Keratinocyte (primary cell): ENCODE measurements around the gene MLXIP. TPM values are rescaled to one million over a fixed set of nuclear protein-coding genes. Genes with fewer than 3 reads are reported as not detected.
A peak's percentile ranks its signal among the peaks of the same experiment; 100 is the strongest.

Experiments used
- DNase-seq: peaks from one replicate; pipeline ENCODE4 v3.0.0-alpha.2; 2011; ENCODE audit warnings: low read depth, missing footprints, low spot score
- FAIRE-seq: peaks from 2 replicates; lab custom pipeline; 2011; peaks lifted over from hg19 to GRCh38; lab: Jason Lieb, UNC
- H2AFZ ChIP-seq: 2 replicates; pipeline ENCODE4 v1.6.0; 2012; ENCODE audit warnings: low read length, control low read depth, inconsistent platforms; ENCODE audit not compliant: control insufficient read depth
- H3K27ac ChIP-seq: 2 replicates; pipeline ENCODE4 v1.5.1; 2011; ENCODE audit warnings: low read length; ENCODE audit not compliant: control insufficient read depth, insufficient read depth
- H3K27me3 ChIP-seq: 3 replicates; pipeline ENCODE4 v1.6.0; 2011; ENCODE audit warnings: low read length; ENCODE audit not compliant: control insufficient read depth, insufficient read depth; ENCODE audit errors: extremely low read depth
- H3K36me3 ChIP-seq, 2 experiments: 2 replicates in 1 of 2; 3 replicates in 1 of 2; pipeline ENCODE4 v1.5.1; 2011; ENCODE audit warnings: low read length in 2 of 2, mild to moderate bottlenecking in 1 of 2; ENCODE audit not compliant: control insufficient read depth in 2 of 2, insufficient read depth in 2 of 2; ENCODE audit errors: extremely low read depth in 1 of 2
- H3K4me1 ChIP-seq: 3 replicates; pipeline ENCODE4 v1.5.1; 2011; ENCODE audit warnings: low read length; ENCODE audit not compliant: control insufficient read depth, insufficient read depth; ENCODE audit errors: extremely low read depth
- H3K4me2 ChIP-seq: 3 replicates; pipeline ENCODE4 v1.6.0; 2011; ENCODE audit warnings: low read depth, low read length; ENCODE audit not compliant: control insufficient read depth, insufficient read depth; ENCODE audit errors: extremely low read depth
- H3K4me3 ChIP-seq, 3 experiments: fragments of 200-600 bp in 1 of 3; sonication (generic) in 1 of 3; 2 replicates in 2 of 3; 3 replicates in 1 of 3; pipeline ENCODE4 v1.5.1; 2011 to 2016; ENCODE audit warnings: low read length in 3 of 3, mild to moderate bottlenecking in 3 of 3, control low read depth in 2 of 3, inconsistent platforms in 1 of 3, low read depth in 1 of 3, mixed read lengths in 1 of 3, mixed run types in 1 of 3, moderate library complexity in 1 of 3; ENCODE audit not compliant: control insufficient read depth in 2 of 3, insufficient read depth in 2 of 3; ENCODE audit errors: extremely low read depth in 1 of 3
- H3K79me2 ChIP-seq: 2 replicates; pipeline ENCODE4 v1.6.0; 2012; ENCODE audit warnings: low read length; ENCODE audit not compliant: control insufficient read depth, insufficient read depth
- H3K9ac ChIP-seq: 3 replicates; pipeline ENCODE4 v1.6.0; 2011; ENCODE audit warnings: low read length; ENCODE audit not compliant: control insufficient read depth, insufficient read depth; ENCODE audit errors: extremely low read depth
- H3K9me1 ChIP-seq: 3 replicates; pipeline ENCODE4 v1.6.0; 2011; ENCODE audit warnings: low read length; ENCODE audit not compliant: control insufficient read depth, insufficient read depth; ENCODE audit errors: extremely low read depth
- H3K9me3 ChIP-seq: 2 replicates; pipeline ENCODE4 v1.5.1; 2012; ENCODE audit warnings: low read depth, low read length; ENCODE audit not compliant: control insufficient read depth
- H4K20me1 ChIP-seq: 3 replicates; pipeline ENCODE4 v1.6.0; 2011; ENCODE audit warnings: low read length; ENCODE audit not compliant: control insufficient read depth, insufficient read depth; ENCODE audit errors: extremely low read depth
- EZH2 ChIP-seq: IDR thresholded peaks from one replicate; pipeline ENCODE4 v1.6.1; 2012; ENCODE audit warnings: inconsistent platforms, mild to moderate bottlenecking, low read length, moderate library complexity
- dilution Hi-C: fragments of 300-500 bp; cut with MboI; formaldehyde crosslinking; loops from one replicate; pipeline ENCODE4 v1.7.0; 2020; ENCODE audit warnings: low sequenced_read_pairs; ENCODE audit not compliant: extremely low pct_ligation_motif_present
- polyA plus RNA-seq, 5 experiments: library from polyadenylated mRNA; depleted of rRNA in 3 of 5; stranded (reverse) in 3 of 5; stranded (forward) in 1 of 5; unstranded in 1 of 5; fragments of >200 nt; gene quantifications; 1 replicate in 1 of 5; 2 replicates in 3 of 5; 3 replicates in 1 of 5; pipeline versions ENCODE4 v1.2.1 to v1.2.3, GENCODE V29; 2011 to 2012; ENCODE audit warnings: missing spikeins in 2 of 5, low read depth in 1 of 5, low replicate concordance in 1 of 5
- TF ChIP-seq, protein P1 (sequence below), 3 experiments: IDR thresholded peaks in 1 of 3; conservative IDR thresholded peaks in 1 of 3; optimal IDR thresholded peaks in 1 of 3; 2 replicates in 2 of 3; 3 replicates in 1 of 3; pipeline versions ENCODE3 to v1.5.1; 2011; ENCODE audit warnings: low read length in 3 of 3, mild to moderate bottlenecking in 3 of 3, moderate library complexity in 2 of 3, control low read depth in 1 of 3, inconsistent platforms in 1 of 3; ENCODE audit not compliant: insufficient read depth in 2 of 3; ENCODE audit errors: extremely low read depth in 1 of 3

The MLXIP gene
- polyA plus RNA-seq, 1 donor (not counting 4 experiments of a cell fraction or from before 2014, with no cell fraction given), result 5.5 TPM

DNA sequence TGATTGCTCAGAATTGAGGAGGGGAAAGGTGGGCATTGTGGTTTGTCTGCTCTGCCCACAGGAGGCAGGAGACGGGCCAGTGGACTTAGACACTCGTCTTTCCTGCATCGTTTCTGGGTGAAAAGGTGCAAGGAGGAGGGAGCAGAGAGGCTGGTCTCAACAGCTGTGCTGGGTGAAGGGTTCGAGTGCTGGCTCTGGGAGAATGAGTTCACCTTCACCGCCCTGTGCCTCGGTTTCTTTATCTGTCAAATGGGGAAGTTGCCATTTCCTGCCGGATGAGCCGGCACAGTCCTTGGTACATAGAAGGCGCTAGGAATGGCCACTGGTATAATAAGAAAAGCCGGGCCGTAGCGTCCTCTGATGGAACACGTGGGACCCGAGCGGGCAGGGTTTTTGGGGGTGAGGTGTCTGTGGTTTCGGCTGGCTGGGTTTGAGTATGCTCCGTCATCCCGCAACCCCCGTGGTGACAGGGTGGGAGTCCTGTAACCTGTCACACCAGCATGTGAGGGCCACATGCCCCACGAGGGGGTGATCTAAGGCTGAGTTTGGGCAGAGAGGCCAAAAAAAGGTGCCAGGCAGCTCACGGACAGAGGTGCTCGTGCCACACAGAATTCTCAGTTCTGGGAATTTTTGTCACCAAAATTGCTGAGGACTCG, 49.5 kb upstream of the MLXIP start:
- H4K20me1 ChIP-seq, result peaks cover 3% of the 10 kb centered on the region
- H3K4me2 ChIP-seq, result no peak overlapping the region
- TF ChIP-seq, protein P1, sequence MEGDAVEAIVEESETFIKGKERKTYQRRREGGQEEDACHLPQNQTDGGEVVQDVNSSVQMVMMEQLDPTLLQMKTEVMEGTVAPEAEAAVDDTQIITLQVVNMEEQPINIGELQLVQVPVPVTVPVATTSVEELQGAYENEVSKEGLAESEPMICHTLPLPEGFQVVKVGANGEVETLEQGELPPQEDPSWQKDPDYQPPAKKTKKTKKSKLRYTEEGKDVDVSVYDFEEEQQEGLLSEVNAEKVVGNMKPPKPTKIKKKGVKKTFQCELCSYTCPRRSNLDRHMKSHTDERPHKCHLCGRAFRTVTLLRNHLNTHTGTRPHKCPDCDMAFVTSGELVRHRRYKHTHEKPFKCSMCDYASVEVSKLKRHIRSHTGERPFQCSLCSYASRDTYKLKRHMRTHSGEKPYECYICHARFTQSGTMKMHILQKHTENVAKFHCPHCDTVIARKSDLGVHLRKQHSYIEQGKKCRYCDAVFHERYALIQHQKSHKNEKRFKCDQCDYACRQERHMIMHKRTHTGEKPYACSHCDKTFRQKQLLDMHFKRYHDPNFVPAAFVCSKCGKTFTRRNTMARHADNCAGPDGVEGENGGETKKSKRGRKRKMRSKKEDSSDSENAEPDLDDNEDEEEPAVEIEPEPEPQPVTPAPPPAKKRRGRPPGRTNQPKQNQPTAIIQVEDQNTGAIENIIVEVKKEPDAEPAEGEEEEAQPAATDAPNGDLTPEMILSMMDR (optimal IDR thresholded peaks at IDR 0.05 in 1 of 3, IDR thresholded peaks at IDR 0.05 in 1 of 3, conservative IDR thresholded peaks at IDR 0.05 in 1 of 3; ENCODE audit: extremely low read depth in 1 of 3, insufficient read depth in 2 of 3, low read length in 3 of 3), result no peak
- no peak for TF ChIP-seq EZH2
- peaks cover 44% of the 10 kb centered on the region for H3K4me1 ChIP-seq
- no peak for FAIRE-seq
- H3K9ac ChIP-seq, result no peak overlapping the region
- peaks cover 82% of the 10 kb centered on the region for H3K79me2 ChIP-seq
- peaks cover 5% of the 10 kb centered on the region for H3K9me1 ChIP-seq
- no peak overlapping the region for H3K27ac ChIP-seq
- H3K9me3 ChIP-seq, result no peaks in the 10 kb centered on the region
- H2AFZ ChIP-seq, result no peak overlapping the region
- dilution Hi-C loops, result no loop called here
- H3K4me3 ChIP-seq, result no peak overlapping the region
- peaks cover 0 to 8% of the 10 kb centered on the region in 2 experiments for H3K36me3 ChIP-seq
- no peak for DNase-seq
- no peaks in the 10 kb centered on the region for H3K27me3 ChIP-seq

DNA sequence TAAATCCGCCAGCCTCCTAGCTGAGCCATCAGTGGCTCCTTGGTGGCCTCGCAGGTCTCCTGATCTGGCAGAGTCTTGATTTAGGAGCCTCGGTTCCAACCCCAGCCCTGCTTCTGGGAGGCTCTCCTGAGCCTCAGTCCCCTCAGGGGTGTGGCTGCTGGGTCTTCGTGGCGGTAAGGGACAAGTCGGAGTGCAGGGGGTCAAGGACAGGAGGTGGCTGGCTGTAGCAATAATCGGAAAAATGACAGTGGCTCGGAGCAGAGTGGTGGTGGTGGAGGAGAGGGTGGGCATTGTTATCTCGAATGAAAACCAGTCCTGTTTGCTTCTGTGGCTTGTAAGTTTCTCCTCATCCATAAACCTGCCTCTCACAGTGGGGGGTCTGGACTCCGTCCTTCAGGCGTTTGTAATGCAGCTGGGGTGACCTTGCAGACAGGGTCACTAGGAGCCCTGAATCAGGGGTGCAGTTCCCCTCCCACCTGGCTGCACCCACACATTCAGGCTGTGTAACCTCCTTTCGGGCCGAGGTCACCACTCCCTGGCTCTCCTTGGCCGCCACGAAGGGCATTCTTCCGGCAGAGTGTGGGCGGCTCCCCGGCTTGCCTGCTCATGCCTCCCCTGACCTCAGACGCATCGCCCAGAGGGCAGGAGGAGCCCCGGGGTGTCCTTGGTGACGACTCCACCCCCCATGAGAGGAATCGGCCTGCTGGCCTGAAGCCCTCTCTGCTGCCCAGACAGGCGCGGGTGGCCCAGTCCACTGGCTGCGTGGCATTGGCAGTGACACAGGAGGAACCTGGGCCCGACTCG, 48.7 kb upstream of the MLXIP start:
- Histone ChIP-seq H3K4me2 (peak overlapping the region; percentile 77), H3K79me2 (peaks cover 77% of the 10 kb centered on the region), H4K20me1 (peaks cover 3% of the 10 kb centered on the region), H3K9ac (peak overlapping the region; percentile 41), H3K36me3 (peaks cover 0 to 8% of the 10 kb centered on the region in 2 experiments), H3K27me3 (no peaks in the 10 kb centered on the region), H3K4me1 (peaks cover 42% of the 10 kb centered on the region), H3K9me3 (no peaks in the 10 kb centered on the region), H3K4me3 (peak overlapping the region in 2 of 3 experiments; percentile 27 to 56), H2AFZ (peak overlapping the region; percentile 20), H3K27ac (peak overlapping the region; percentile 47), H3K9me1 (peaks cover 2% of the 10 kb centered on the region)
- dilution Hi-C loops, result no loop called here
- DNase-seq (no peak), FAIRE-seq (peak; percentile 44)
- TF ChIP-seq EZH2, result no peak
- TF ChIP-seq, protein P1 (optimal IDR thresholded peaks at IDR 0.05 in 1 of 3, IDR thresholded peaks at IDR 0.05 in 1 of 3, conservative IDR thresholded peaks at IDR 0.05 in 1 of 3; ENCODE audit: extremely low read depth in 1 of 3, insufficient read depth in 2 of 3, low read length in 3 of 3), result no peak
